Left cardiac atrium (tissue), 4 donors: ENCODE results near the gene ERICH2. TPM values are rescaled to one million over a fixed set of nuclear protein-coding genes. Genes with fewer than 3 reads are reported as not detected.
"Not testable (repeated sequence)": the region's sequence is repeated elsewhere in the genome, so short reads cannot be mapped to it uniquely, and the experiment has no call there.

Experiments
- ATAC-seq, 2 donors: fragments of 200-7000 bp; cut with Tn5 transposase; one replicate each; pipeline ENCODE4 v1.9.1; 2020; ENCODE audit warnings: mild to moderate bottlenecking in 2 of 2, moderate library complexity in 2 of 2
- DNase-seq: peaks from one replicate; pipeline ENCODE4 v3.0.0-alpha.2; 2020
- intact Hi-C, 2 donors: fragments of 100-400 bp; cut with DNase I; formaldehyde crosslinking; loops; one replicate each; pipeline versions ENCODE4 v1.14.1 to v1.15.1; 2022 to 2023
- long read RNA-seq: library from polyadenylated mRNA; unstranded; transcript quantifications from one replicate; pipeline ENCODE4 v2.0.0, GENCODE V29; 2021
- total RNA-seq, 2 donors: library from RNA; stranded (reverse); fragmentation: NEBNext Ultra II Directional; extraction: Animal tissue kit (Norgen Biotek cat#: 25700); gene quantifications; one replicate each; pipeline ENCODE4 v1.2.1, GENCODE V29; 2021
- donor health status: DM: no; HTN: yes; CAD: no.
- donor health status: DM: no; HTN: yes; CAD: no; lungs with severe emphysema.
- donor health status: DM: yes; HTN: yes; CAD: no.
- donor health status: Dilated cardiomyopathy.

The ERICH2 gene
- 1 to 10 TPM; 1.2 TPM for total RNA-seq
- long read RNA-seq, partial matches to known transcripts: 0 of 1 reads
- long read RNA-seq, other reads (novel, unspliced or antisense): 1 of 1 reads

GRCh38 chr2:170770008-170770605 lies at the start of gene ERICH2:
Gene ERICH2 (plus strand): TSS chr2:170770378. CDS start chr2:170770682, 304 bp downstream.
- ATAC-seq (peak; percentile 82 to 83), DNase-seq (peak; percentile 47)
- intact Hi-C loops: no loop called here

- DNase-seq (no peak), ATAC-seq (no peak)
- intact Hi-C loops: no loop called here
Observed at GRCh38 chr2:170721678-170722077, 48.5 kb upstream of the ERICH2 start.

- DNase-seq: no peak
- no peak for ATAC-seq
- intact Hi-C loops: no loop called here
Observed at GRCh38 chr2:170722301-170722700, 47.9 kb upstream of the ERICH2 start.

- ATAC-seq (no peak), DNase-seq (no peak)
- intact Hi-C loops: no loop called here
Observed at GRCh38 chr2:170723446-170723958, 46.7 kb upstream of the ERICH2 start.

GRCh38 chr2:170733798-170734600 lies 36.2 kb upstream of the ERICH2 start:
- no peak for DNase-seq
- ATAC-seq: no peak
- intact Hi-C loops: no loop called here

GRCh38 chr2:170734601-170735000 lies 35.6 kb upstream of the ERICH2 start:
- intact Hi-C loops, DNase-seq, ATAC-seq: not testable (repeated sequence)

- ATAC-seq (no peak), DNase-seq (no peak)
- intact Hi-C loops: no loop called here
Observed at GRCh38 chr2:170736628-170737027, 33.5 kb upstream of the ERICH2 start.

- DNase-seq (no peak), ATAC-seq (no peak)
- intact Hi-C loops: no loop called here
Observed at GRCh38 chr2:170737406-170737805, 32.8 kb upstream of the ERICH2 start.

GRCh38 chr2:170737821-170738220 lies 32.4 kb upstream of the ERICH2 start:
- intact Hi-C loops: no loop called here
- DNase-seq (no peak), ATAC-seq (no peak)

GRCh38 chr2:170739048-170739447 lies 31.1 kb upstream of the ERICH2 start:
- DNase-seq (no peak), ATAC-seq (peak in 1 of 2 donors; percentile 87)
- intact Hi-C loops: no loop called here

- intact Hi-C loops: no loop called here
Observed at GRCh38 chr2:170739507-170740046, 30.6 kb upstream of the ERICH2 start.

GRCh38 chr2:170740660-170741059 lies 29.5 kb upstream of the ERICH2 start:
- intact Hi-C loops: no loop called here
- ATAC-seq (no peak), DNase-seq (no peak)

More at GRCh38 chr2:170739507-170740046, 30.6 kb upstream of the ERICH2 start:
- ATAC-seq (no peak), DNase-seq (no peak)

GRCh38 chr2:170742000-170742399 lies 28.2 kb upstream of the ERICH2 start:
- intact Hi-C loops: no loop called here
- DNase-seq (no peak), ATAC-seq (no peak)

- intact Hi-C loops: no loop called here
- no peak for DNase-seq
- no peak for ATAC-seq
Observed at GRCh38 chr2:170742896-170743529, 27.2 kb upstream of the ERICH2 start.

GRCh38 chr2:170743530-170744239 lies 26.5 kb upstream of the ERICH2 start:
- DNase-seq: no peak
- intact Hi-C loops: no loop called here
- no peak for ATAC-seq

GRCh38 chr2:170744248-170745002 lies 25.8 kb upstream of the ERICH2 start:
- ATAC-seq (no peak), DNase-seq (no peak)
- intact Hi-C loops: no loop called here

GRCh38 chr2:170745305-170745704 lies 24.9 kb upstream of the ERICH2 start:
- DNase-seq (no peak), ATAC-seq (no peak)
- intact Hi-C loops: no loop called here

- ATAC-seq (no peak), DNase-seq (no peak)
- intact Hi-C loops: no loop called here
Observed at GRCh38 chr2:170747921-170748320, 22.3 kb upstream of the ERICH2 start.
